Measurements from ENCODE around the gene CDH22.

DNA sequence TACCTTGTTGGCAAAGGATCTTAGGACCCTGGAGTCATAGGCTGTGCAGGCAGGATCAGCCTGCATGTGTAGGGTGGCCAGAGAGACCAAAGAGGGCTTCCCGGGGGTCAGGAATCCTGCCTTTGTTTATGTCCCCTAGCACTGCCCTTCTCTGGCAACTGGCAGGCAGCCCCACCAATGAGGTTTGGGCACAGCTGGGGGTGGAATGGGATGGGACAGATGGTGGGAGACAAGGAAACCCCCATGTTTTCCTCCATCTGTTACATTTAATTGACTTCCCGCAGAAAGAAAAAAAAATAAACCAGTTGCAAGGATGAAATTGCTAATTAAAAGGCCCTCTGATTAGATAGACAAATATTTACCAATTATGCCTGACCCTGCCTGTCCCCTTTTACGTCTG lies 162.6 kb downstream of the CDH22 start:
- TF ChIP-seq, protein P1, sequence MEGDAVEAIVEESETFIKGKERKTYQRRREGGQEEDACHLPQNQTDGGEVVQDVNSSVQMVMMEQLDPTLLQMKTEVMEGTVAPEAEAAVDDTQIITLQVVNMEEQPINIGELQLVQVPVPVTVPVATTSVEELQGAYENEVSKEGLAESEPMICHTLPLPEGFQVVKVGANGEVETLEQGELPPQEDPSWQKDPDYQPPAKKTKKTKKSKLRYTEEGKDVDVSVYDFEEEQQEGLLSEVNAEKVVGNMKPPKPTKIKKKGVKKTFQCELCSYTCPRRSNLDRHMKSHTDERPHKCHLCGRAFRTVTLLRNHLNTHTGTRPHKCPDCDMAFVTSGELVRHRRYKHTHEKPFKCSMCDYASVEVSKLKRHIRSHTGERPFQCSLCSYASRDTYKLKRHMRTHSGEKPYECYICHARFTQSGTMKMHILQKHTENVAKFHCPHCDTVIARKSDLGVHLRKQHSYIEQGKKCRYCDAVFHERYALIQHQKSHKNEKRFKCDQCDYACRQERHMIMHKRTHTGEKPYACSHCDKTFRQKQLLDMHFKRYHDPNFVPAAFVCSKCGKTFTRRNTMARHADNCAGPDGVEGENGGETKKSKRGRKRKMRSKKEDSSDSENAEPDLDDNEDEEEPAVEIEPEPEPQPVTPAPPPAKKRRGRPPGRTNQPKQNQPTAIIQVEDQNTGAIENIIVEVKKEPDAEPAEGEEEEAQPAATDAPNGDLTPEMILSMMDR (IDR thresholded peaks at IDR 0.05): no peak
- TF ChIP-seq POLR2A (IDR thresholded peaks at IDR 0.05): no peak

Measured in adrenal gland (tissue), 5 donors.